ENCODE measurements around the gene MOB4.
"Not testable (repeated sequence)": the region's sequence is repeated elsewhere in the genome, so short reads cannot be mapped to it uniquely, and the experiment has no call there.

Gene MOB4

GRCh38 chr2:197514754-197515153 lies 1.1 kb upstream of the MOB4 start:
- peak; percentile 67 for DNase-seq (ENCODE audit: low spot score)

DNA sequence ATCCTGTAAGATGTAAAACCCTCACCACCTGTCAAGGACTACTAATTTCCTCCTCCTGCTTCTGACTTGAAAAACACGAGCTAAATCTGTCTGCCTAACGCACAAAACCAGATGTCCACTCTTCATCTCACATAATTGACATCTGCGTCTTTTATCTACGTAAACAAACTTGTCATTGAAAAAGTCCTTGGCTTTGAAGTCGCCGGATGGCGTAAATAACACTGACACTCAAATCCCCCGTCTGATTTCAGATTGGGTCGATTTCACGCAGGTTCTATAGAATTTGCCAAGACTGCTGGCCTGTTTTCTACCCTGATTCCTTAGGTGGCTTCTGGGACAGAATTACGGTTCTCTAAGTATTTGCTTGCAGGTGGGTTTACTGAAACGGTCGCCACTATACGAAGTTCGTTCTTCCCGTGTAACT lies 539 bp upstream of the MOB4 start:
- peak; percentile 40 for DNase-seq (ENCODE audit: low spot score)

DNA sequence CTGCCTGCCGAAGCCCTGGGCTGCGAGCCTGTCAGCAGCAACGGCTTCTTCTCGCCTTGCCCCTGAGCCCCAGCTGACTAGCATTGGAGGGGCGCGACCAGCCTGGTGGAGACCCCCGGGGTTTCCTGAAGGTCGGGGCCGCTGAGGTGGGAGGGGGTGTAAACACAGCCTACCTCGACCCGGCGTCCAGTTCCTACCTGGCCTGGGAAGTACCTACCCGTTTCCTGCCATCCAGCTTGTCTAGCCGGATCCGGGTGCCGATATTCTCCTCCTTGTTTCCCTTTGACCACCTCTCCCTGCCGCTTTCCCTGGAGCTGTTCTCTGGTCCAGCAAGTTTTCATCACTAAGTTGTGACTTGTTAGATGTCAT lies 511 bp downstream of the MOB4 start:
- peak; percentile 59 for DNase-seq (ENCODE audit: low spot score)

- peak; percentile 25 for DNase-seq (ENCODE audit: low spot score)
Measured at GRCh38 chr2:197517150-197517549, 1.3 kb downstream of the MOB4 start.

- DNase-seq (ENCODE audit: low spot score), result no peak
Measured at GRCh38 chr2:197538412-197538811, 22.5 kb downstream of the MOB4 start.

DNA sequence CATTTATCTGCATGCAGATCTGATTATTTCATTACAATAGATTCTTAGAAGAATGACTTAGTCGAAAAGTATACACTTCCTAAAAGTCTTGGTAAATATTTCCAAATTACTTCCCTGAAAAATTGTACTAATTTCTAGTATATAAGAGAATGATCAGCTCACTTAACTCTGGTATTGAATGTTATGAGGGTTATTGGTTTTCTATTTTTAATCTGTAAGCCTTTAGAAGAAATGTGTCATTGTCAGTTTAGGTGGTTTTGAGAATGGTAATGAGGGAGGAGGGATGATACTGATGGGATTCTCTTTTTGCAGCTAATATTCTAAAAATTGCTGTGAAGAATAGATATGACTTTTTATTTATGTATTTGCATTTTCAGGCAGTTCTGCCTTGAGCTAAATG lies 23.9 kb downstream of the MOB4 start:
- DNase-seq (ENCODE audit: low spot score), result no peak

- no peak for DNase-seq (ENCODE audit: low spot score)
Measured at GRCh38 chr2:197543206-197543605, 27.3 kb downstream of the MOB4 start.

GRCh38 chr2:197547163-197547900 lies 31.5 kb downstream of the MOB4 start:
- DNase-seq (ENCODE audit: low spot score), result no peak

DNA sequence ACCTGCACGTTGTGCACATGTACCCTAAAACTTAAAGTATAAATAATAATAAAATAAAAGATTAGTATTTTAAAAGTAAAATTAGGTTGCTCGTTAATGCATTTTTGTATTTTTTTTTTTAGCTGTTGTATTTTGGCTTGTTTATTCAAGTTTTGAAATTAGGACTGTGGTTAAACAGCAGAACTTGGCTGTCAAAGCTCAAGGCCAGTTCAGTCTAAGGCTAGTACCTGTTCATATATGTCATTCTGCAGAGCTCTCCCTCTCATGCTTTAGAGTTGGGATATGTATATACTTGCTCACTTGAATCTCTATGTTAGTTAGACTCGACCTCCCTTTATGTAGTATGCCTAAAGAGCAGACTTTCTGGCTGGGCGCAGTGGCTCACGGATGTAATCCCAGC lies 32.7 kb downstream of the MOB4 start:
- DNase-seq (ENCODE audit: low spot score), result no peak

DNA sequence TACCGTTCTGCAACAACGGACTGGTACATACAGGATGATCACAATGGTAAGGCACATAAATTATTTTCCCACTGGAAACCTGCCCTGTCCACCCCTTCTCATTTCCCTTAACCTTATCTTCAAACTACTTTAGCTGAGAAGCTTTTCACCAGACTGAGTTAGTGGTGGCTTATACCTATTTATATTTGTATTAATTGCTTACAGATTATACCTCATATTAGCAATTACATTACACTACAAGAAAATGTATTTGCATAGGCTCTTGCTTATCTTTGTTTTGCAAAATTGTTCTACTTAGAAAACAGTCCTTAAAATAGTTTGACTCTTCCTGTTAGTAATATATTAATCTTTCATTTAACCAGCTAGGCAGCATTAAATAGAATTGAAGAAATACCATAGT lies 35.4 kb downstream of the MOB4 start:
- not testable (repeated sequence) for DNase-seq (ENCODE audit: low spot score)

GRCh38 chr2:197555467-197555866 lies 39.6 kb downstream of the MOB4 start:
- no peak for DNase-seq (ENCODE audit: low spot score)

DNA sequence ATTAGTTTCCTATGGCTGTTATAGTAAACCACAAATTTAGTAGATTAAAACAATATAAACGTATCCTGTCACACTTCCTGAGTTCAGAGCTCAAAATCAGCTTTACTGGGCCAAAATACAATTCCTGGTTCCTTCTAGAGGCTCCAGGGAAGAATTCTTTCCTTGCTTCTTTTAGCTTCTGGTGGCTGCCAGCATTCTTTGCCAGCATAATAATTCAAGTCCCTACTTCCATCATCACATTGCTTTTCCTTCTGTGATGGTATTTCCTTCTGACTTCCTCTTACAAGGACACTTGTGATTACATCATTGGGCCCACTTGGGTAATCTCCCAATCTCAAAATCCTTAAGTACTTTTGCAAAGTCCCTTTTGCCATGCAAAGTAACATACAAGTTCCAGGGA lies 40.6 kb downstream of the MOB4 start:
- no peak for DNase-seq (ENCODE audit: low spot score)

DNA sequence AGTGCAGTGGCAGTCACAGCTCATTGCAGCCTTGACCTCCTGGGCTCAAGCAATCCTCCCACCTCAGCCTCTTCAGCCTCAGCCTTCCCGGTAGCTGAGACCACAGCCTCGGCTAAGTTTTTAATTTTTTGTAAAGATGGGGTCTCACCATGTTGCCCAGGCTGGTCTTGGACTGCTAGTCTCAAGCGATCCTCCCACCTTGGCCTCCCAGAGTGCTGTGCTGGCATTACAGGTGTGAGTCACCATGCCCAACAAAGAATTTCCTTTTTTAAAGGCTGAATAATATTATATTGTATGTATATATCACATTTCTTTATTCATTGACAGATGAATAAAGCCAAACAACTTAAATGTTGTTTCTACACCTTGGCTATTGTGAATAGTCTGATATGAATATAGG lies 42.5 kb downstream of the MOB4 start:
- no peak for DNase-seq (ENCODE audit: low spot score)

- DNase-seq (ENCODE audit: low spot score), result no peak
Measured at GRCh38 chr2:197559681-197560080, 43.8 kb downstream of the MOB4 start.

GRCh38 chr2:197560146-197560665 lies 44.3 kb downstream of the MOB4 start:
- DNase-seq (ENCODE audit: low spot score), result no peak

DNA sequence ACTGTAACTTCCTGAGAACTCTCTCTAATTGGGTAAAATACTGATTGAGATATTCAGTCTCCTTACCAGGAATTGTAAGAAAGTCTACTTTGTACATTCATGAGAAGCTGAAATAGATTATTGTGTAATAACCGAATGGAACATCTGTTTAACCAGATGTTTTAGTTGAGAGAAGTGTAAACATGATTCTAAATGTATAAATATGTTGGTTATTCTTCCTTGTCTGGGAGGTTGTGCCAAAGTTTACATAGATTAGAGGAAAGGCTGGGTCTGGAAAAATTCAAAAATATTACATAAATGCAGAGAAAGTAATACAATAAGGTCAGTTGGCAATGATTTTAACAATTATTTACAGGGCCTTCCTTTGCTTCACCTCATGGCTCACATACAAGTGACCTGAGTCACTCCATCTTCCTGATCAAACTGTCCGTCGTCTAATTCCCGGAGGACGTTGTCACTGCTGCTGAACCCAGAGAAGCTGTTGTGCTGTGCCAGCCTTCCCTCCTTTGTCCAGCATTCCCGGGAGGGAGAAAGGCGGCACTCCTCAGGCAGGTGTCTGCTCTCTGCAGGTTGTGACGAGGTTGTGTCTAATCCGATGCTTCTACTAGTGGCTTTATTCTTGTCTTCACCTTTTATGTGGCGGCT lies 55.9 kb downstream of the MOB4 start:
- DNase-seq (ENCODE audit: low spot score), result peak; percentile 42

- DNase-seq (ENCODE audit: low spot score), result no peak
Measured at GRCh38 chr2:197573608-197574007, 57.7 kb downstream of the MOB4 start.

DNA sequence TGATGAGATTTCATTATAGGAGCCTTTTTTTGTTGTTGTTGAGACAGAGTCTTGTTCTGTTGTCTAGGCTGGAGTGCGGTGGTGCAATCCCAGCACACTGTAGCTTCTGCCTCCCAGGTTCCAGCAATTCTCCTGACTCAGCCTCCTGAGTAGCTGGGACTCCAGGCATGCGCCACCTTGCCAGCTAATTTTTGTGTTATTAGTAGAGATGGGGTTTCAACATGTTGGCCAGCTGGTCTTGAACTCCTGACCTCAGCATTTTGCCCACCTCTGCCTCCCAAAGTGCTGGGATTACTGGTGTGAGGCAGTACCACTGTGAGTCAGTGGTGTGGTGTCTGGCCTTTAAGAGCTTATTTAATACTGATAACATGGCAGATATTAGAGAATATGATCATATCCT lies 60.1 kb downstream of the MOB4 start:
- DNase-seq (ENCODE audit: low spot score), result no peak

- no peak for DNase-seq (ENCODE audit: low spot score)
Measured at GRCh38 chr2:197576631-197577030, 60.8 kb downstream of the MOB4 start.

DNA sequence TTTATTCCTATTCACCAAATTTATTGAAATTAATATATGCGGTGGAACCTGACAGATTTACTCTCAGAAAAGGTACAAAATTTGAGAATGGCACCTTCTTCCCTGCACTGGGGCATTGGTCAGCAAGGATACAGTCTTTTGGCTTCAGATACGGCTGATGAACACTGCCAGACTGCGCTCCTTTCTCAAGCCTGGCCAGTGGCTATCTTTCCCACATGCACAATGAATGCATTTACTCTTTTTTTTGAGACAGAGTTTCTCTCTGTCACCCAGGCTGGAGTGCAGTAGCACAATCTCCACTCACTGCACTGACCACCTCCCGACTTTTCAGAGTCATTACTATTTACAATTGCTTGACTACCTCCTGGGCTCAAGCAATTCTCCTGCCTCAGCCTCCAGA lies 61.6 kb downstream of the MOB4 start:
- no peak for DNase-seq (ENCODE audit: low spot score)

DNA sequence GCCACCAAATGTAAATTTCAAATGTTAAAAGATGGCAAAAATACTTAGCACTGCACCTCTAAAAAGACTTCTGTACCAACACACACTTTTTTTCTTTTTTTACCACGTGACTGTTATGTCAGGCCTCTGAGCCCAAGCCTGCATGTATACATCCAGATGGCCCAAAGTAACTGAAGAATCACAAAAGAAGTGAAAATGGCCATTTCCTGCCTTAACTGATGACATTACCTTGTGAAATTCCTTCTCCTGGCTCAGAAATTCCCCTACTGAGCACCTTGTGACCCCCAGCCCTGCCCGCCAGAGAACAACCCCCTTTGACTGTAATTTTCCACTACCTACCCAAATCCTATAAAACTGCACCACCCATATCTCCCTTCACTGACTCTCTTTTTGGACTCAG lies 62.4 kb downstream of the MOB4 start:
- not testable (repeated sequence) for DNase-seq (ENCODE audit: low spot score)

DNA sequence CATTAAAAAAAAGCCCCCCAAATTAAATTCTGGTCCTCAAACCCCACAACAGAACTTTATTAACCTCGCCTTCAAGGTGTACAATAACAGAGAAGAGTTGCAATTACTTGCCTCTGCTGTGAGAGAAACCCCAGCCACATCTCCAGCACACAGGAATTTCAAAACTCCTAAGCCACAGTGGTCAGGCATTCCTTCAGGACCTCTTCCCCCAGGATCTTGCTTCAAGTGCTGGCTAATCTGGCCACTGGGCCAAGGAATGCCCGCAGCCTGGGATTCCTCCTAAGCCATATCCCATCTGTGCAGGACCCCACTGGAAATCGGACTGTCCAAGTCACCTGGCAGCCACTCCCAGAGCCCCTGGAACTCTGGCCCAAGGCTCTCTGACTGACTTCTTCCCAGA lies 64.3 kb downstream of the MOB4 start:
- not testable (repeated sequence) for DNase-seq (ENCODE audit: low spot score)

GRCh38 chr2:197587255-197587654 lies 71.4 kb downstream of the MOB4 start:
- DNase-seq (ENCODE audit: low spot score), result not testable (repeated sequence)

Data from RKO (cell line).